NOMO-1 (cell line): Measurements from ENCODE around the gene CALCA.

Experiments used
- DNase-seq, 2 experiments: peaks; one replicate each; lab custom pipeline; 2025; ENCODE audit not compliant: unreplicated experiment in 2 of 2; lab: John Stamatoyannopoulos, UW

The CALCA gene

GRCh38 chr11:14949437-14950147 is 22.6 kb downstream of the CALCA start:
- no peak for DNase-seq

GRCh38 chr11:14942745-14943144 is 29.4 kb downstream of the CALCA start:
- DNase-seq, result no peak

DNA sequence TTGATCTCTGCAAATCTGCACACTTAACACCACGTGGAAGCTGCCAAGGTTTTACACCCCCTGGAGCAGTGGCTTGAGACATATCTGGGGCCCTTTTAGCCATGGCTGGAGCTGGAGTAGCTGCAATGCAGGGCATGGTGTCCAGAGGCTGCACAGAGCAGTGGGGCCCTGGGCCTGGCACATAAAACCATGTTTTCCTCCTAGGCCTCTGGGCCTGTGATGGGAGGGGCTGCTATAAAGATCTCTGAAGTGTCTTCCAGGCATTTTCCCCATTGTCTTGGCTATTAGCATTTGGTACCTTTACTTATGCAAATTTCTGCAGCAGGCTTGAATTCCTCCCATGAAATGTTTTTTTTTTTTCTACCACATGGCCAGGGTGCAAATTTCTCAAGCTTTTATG is 33.2 kb downstream of the CALCA start:
- no peak for DNase-seq

DNA sequence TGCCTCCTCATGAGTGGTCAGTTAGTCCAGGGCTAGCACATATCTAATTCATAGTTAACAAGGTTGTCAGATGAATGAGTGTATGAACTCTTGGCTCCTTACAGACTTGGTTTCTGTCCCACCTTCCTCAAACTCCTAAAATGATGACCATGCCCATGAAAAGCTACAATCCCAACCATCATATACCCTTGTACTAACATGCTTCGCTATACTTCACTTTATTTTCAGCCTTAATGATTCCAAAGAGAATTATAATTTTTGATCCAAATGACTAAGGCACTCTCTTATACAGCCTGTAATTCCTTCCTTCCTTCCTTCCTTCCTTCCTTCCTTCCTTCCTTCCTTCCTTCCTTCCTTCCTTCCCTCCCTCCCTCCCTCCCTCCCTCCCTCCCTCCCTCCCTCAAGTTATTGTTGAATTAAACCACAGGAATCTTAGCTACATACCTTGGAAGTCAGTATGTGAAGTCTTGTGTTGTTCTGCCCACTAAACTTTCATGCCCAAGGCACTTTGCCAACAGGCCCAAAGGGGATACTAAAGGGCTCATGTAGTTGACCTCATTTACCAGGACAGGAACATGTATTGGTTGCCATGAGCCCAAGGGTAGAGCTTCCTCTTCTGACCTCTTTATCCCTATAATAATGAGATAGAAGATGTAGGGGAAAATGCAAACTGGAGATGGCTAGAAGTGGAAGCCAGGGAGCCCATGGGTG is 37.4 kb downstream of the CALCA start:
- DNase-seq, result no peak

DNA sequence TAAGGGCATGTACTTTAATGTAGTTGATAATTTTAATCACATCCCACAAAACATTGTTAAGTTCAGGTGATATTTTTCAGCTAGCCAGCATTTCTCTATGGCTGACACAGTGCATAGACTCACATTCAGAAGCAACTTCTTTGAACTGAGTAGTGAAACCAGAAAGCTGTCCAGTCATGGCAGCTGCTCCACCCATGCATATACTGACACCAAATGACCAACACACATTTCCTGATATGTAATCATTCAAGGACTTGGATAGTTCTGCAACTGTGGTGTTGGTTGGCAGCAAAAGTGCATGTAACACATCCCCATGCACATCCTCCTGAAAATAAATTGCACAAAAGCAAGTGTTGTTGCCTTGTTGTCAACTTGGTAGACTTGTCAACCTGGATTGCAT is 39.7 kb downstream of the CALCA start:
- no peak for DNase-seq

GRCh38 chr11:14930369-14930768 is 41.8 kb downstream of the CALCA start:
- no peak for DNase-seq

DNA sequence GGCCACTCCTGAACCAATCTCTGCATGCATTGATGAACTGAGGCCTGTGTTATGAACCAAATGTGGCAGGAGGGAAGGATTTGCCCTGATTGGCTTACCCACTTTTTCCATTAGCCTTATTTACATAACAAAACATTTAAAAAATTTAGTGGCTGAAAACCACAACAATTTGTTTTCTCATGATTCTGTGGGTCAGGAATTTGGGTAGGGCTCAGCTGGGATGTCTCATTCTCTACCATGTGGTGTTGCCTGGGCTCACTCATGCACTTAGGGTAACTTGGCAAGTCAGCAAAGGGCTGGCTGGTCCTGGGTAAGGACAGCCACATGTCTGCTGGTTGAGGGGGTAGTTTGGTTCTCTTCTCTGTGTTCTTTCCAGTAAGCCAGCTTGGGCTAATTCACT is 45.0 kb downstream of the CALCA start:
- no peak for DNase-seq

DNA sequence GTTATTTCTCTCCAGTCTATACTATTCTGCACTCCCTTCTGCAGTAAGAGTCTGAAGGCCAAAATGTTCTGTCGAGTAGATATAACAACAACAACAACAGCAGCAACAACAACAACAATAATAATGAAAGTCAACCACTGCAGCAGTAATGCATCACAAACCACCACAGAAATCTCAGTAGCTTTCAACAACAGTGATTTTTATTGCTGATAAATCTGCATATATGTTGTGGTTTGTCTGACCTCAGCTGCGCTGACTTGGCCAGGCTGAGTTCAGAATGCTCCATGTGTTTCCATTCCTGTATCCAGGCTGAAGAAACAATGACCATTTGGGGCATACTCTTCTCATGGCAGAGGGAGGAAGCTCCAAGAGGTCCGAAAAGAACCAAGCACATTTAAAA is 47.8 kb downstream of the CALCA start:
- no peak for DNase-seq
